Suppressor macrophage (primary cell): ENCODE measurements around the gene PLCL1.

ENCODE experiments used
- DNase-seq, 4 experiments: peaks; one replicate each; pipeline ENCODE4 v3.0.0-alpha.2; 2020 to 2022

PLCL1 gene

DNA sequence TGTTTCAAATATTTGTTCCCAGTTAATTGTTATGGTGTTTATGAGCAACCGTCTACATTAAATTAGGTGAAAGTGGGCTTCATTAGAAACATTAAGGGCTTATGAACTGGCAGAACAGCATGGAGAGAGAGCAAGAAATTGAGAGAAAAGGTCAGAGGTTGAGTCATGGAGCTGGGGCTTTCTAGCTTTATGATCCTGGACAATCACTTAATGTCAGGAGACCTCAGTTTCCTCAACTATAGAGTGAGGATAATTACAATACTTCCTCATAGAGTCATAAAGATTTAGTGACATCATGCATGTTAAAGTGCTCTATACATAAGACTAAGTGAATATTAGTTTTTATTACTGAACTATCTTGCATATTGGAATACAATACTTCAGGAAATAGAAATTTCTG lies 83.9 kb downstream of the PLCL1 start:
- peak; percentile 38 to 79 (median 60) for DNase-seq

DNA sequence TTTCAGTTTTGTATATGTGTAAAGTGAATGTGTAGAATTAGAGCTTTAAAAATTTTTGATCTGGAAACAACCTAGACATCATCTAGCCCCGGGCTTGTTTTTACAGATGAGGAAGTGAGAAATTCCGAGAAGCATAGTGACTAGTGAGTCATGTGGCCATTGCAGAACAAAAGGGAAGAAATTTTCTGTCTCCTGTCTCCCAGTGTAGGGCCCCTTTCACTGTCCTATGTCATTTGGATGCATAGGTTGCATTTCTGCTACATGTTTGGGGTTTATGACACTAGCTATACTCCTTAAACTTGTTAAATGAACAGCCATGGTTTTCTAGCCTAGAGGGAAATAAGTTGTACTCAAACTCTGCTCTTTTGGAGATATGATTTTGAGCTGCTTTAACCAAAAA lies 84.6 kb downstream of the PLCL1 start:
- peak; percentile 83 to 96 (median 90) for DNase-seq

DNA sequence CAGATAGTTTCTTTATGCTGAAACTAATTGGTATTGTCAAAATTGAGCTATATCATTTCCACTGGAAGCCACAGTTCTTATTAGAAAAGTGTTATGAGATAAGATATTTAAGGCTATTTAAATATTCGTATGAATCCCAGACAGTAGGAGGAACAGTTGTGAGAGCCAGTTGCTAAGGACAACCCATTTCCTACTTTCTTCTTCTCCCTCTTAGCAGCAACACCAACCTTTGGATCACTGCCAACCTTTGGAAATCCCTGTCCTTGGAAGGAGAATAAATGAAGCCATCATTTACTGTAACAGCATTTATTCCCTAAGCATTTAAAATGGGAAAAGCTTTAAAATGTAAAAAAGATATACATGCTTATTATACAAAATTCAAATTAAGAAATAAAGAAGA lies 85.8 kb downstream of the PLCL1 start:
- peak; percentile 41 to 61 (median 48) for DNase-seq

DNA sequence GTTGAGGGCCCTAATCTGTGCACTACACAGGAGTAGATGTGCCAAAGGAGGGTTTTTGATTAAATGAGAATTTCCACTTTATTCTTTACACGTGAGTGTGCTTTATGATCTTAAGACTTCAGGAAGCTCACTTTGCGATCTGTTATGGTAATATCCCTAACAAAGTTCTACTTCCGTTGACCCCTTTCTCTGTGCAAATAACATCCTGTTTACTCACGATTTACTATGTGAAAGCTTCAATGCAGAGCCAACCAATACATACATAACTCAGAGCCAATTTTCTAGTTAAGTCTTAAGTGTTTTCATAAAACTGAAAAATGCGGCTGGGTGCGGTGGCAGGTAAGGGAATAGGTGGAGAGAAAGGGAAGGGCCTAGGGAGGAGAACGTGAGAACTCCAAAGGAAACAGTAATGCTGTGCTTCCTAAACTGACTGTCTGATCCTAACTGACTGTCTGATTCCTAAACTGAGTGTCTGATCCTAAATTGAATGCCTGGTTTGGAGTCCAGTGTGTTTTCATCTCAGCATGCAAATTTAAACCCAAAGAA lies 87.6 kb downstream of the PLCL1 start:
- no peak for DNase-seq

DNA sequence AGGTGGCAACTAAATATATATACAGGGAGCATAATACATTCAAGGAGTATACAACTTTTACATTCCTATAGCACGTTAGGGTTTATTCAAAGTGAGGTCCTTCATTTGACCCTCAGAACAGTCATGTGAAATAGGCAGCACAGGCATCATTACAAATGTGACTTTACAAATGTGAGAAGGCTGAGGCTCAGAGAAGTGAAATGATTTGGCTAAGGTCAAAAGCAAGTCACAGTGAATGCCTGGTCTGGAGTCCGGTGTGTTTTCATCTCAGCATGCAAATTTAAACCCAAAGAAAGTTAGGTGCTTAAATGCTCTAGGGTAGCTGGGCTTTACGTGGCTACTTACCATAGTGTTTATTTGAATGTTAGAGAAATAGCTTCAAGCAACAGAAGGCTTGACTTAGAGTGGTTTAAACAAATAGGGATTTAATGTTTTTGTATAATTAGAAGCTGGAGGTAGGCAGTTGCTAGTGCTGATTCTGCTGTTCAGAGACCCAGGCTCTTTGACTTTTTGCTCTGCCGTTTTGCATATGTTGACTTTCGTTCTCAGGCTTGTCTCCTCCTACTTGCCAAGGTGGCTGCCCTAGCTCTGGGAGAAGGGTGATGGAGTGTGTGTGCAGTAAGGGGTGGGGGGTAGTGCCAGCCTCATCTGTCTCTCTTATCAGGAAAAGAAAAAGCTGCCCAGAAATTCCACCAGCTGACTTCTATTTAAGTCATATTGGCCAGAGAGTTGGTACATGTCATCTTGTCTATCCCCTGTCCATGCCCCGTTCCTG lies 89.2 kb downstream of the PLCL1 start:
- DNase-seq, result no peak

DNA sequence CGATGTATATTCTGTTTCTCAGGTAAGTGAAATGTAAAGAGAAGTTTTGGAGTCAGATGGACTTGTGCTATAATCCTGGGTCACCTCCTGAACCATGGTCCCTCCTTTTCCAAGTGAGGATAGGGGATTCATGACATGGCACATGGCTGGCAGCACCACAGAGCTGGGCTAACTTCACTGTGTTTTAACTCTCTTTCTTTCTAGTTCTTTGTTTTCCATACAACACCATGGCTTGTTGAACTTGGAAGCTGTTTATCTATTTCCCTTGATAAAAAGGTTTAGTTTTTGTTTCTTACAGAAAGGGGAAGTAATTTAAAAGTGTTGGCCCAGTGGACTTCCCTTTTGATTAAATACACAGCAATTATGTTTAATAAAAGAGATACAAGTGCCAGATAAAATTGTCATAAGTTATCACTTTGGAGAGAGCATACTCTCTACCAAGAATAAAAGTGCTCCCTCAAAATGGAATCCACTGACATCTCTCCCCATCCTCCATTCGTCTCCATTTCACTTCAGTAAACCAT lies 90.4 kb downstream of the PLCL1 start:
- peak in 2 of 4 experiments; percentile 48 to 52 for DNase-seq

DNA sequence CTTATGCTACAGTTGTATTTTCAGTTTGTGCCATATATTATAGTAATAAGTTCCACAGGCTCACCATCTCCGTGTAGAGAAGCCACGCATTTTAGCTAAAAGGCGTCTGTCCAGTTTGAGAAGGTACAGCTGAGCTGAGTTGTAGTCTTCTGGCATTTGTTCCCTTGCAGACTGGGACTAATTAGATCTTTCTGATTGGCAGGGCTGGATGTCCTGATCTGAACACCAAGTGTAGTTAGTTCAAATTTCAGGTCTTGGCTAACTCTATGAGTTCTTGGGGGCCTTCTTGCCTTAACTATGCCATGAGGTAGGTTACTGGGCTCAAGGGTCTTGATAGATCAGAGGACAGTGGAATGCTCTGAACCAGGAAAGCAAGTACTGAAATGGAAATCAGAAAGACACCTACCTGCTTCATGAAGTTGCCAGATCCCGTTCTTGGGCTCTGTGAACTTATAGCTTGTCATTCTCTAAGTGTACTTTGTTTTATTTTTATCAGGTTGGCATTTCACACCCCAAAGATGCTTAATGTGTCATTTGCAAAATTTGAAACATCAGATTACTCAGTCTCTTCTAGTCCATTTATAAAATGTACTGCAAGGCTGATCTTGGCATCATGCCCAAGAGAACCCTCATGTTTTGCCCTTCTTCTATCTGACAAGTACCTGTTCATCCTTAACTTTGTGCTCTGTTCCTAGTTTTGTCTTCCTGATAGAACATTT lies 93.7 kb downstream of the PLCL1 start:
- DNase-seq, result no peak

DNA sequence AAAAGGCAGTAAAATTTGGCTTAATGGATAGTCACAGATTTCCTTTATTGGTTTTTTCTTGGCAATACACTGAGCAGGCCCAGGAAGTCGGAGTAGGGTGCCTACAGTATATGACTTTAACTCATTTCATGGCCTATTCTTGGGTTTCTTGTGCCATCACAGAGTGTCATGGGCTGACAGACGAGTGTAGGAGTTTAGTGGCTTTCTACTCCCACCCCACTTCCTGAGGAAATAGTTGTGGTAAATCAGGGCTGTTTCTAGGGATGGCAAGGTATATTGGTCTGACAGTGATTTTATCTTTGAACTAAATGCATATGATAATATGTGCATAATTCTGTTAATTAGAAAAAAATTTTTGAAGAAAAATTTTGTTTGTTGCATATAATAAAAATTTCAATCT lies 100.1 kb downstream of the PLCL1 start:
- peak; percentile 51 to 84 (median 76) for DNase-seq

DNA sequence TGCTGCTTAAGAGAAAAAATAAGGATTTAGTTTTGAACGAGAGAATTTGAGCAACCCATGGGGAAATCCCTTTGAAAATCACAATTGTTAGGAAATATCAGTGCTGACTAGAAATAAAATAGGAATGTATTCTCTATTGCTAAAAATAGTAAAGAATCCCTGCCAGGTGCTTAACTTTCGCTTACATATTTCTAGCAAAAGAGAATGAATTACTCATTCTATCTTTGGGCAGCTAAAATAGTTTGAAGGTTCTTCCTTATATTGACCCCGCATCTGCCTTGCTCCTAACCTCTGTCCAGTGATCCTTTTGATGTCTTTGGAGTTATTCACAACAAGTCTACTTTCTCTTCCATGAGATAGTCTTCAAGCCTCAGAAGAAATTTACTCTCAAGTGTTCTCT lies 103.8 kb downstream of the PLCL1 start:
- DNase-seq, result peak in 1 of 4 experiments; percentile 17

DNA sequence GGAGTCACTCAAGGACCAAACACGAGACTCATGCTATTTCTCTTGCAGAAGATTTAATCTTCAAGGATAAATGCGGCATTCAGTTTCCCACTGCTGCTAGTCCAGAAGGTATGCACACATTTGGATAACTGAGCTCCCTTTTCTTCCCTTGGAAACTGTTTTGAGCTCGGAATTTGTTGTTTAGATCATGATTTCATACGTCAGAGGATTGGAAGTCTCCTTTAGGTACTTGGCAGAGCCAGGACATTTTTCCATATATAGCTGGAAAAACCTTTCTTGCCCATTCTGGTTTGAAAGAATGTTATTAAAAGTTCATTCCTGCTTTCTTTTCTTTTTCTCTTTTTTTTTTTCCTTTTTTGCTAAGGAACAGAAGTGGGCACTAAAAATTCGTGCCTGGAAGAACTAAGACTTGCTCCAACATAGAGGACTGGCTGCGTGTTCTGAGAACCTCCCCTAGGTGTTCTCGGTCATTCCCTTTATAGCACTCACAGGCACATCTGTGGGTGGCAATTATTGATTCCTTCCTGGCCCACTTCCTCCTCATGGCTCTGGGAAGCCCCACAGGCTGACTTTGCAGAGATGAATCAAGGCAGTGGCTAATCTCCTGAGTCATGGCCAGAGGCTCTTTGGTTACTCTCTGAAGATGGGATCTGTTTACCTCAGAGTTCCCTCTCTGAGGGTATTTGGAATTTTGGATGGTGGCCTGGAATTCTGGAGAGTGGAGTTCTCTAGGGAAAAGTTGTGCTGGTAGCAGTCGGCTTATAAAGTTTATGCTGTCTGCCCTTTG lies 104.8 kb downstream of the PLCL1 start:
- DNase-seq, result peak; percentile 19 to 54 (median 48)

DNA sequence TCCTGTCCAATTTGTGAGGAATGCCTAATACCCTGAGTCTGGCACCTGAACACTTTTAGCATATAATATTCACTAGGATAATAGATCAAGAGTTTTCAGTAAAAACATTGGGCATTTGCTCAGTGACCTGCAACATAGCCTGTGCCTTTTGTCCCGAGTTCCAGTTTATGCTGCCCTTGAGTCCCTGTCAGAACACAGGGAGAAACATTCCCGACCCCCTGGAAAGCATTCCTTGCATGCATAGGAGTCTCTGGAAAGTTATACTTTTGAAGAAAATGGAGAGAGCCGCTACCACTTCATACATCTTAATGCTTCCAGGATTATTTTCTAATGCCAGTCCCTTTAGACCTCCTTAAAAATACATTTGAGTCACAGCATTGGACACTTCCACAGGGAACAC lies 107.3 kb downstream of the PLCL1 start:
- no peak for DNase-seq

DNA sequence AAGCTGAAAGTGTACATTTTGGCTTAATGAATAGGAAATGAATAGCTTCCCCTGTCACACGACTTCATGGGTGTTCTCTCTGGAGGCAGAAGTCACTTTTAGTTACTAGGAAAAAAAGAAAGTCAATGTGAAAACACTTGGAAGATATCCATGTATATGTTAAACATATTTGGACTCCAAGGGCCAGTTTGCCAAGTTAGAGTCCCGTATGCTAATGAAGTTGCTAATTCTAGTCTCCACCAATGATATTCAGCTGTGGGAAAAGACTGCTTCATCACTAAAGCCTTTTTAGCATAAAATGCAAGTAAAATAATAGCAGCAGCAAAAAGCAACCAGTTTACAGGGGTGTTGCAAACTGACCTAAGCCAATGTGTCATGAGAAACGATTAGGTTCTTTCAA lies 108.7 kb downstream of the PLCL1 start:
- no peak for DNase-seq

DNA sequence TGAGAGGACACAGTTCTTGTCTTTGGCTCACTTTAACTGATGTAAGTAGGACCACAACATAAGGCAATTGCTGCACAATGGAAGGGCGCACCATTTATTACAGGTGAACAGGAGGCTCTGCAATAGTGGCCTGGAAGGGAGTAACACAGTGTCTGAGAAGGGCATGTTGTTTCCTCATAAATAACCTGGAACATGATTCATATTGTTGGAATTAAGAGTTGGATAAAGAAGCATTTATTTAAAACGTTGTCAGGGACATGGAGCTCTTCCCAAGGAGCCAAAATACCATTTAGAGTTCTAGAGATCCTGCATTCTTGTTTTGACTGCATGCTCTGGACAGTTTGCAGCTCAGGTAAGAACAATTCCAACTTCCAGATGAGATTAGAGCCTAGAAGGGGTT lies 110.4 kb downstream of the PLCL1 start:
- DNase-seq, result no peak

DNA sequence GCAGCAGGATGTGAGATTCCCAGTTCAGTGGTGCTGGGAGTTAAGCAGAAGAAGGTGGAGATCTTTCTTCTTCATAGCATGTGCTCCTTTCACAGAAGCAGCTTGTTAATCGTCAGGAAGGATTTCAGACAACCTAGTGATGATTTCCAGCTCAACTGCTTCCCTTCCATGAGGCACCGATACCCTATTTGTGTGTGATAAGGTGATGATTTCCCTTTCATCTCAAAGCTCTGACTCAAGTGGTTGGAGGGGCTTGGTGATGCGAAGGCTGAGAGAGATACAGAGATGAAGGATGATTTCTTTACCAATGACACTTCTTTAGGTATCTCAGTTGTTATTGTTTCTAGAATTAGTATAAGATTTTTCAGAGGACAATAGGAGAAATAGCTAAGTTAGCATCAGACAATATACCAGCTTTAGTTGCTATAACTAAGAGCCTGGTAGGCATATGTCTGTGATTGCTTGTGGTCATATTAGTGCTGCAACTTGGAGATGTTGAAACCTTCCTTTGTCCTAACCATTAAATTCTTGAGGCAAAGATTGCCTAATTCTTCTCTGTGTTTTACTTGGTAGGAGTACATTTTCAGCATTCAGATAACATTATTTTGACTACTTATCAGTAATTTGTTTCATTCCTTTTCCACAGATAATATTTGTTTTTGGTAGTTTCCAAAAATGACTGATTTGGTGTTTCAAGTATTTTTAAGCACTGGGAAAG lies 111.3 kb downstream of the PLCL1 start:
- peak in 3 of 4 experiments; percentile 20 to 69 (median 68) for DNase-seq

DNA sequence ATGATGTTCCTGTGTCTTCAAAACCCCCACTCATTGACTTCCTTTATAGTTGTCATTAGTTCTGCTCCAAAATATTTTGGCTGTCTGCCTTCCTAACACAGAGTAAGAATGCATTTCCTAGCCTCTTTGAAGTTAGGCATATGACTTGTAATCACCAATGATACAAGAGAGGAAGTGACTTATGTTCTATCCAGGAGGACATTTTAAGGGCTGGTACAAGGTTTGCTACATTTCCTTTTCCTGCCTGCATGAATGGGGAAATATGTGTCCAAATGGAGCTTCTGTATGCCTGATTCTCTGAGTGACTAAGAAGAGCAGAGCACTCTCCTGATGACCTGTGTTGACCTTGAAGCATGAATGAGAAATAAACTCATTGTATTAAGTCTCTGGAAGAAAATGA lies 115.1 kb downstream of the PLCL1 start:
- peak; percentile 9 to 65 (median 37) for DNase-seq

DNA sequence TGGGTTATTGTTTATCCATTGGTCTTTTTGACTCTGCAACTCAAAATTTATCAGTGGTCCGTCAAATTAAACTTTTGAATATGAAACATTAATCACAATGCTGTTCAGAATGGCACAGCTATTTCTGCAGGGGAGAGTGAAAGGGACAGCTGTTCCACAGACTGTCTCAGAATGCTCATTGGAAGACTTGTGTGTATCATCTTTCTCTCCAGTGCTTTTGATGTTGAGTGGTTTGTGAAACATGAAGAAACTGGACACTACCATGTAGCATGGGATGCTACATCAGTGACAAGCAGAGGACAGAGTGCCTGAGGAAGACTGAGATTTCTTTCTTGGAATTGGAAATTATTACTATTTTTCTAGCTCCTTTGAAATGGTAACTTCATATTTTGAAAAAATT lies 115.7 kb downstream of the PLCL1 start:
- no peak for DNase-seq

DNA sequence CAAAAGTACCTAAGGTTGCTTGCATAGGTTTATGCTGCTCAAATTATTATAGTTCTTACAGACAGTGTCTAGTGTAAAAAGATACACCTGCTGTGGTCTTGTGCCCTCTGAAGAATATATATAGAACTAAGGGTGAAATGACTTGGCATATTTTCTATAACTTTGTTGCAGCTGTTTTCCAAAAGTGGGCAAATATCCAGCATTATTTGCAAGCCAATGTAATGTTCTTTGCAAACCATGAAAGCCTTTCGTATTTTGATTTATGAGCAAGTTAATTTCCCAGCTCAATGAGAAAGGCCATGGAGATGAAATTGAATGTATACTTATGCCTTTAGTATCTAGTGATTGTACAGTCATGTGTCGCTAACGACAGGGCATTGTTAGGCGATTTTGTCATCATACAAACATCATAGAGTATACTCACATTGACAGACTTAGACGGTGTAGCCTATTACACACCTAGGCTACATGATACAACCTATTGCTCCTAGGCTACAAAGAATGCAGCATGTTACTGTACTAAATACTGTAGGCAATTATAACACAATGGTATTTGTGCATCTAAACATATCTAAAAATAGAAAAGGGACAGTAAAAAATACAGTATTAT lies 116.3 kb downstream of the PLCL1 start:
- DNase-seq, result no peak

DNA sequence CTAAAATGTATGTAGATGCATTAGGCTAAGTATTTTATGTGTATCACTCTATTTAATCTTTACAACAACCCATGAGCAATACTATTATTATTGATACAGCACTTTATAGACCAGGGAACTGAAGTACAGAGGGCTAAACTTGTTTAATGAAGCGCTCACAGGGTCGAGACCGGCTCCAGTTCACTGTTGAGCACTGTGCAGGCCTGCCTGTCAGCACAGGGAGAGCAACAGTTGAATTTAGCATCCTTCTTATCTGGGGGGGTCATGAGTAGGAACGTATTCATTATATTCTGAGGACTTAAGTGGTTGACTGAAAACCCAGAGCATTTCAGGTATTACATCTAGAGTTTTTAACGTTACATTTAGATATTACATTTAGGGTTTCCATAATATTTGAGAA lies 120.1 kb downstream of the PLCL1 start:
- DNase-seq, result no peak

DNA sequence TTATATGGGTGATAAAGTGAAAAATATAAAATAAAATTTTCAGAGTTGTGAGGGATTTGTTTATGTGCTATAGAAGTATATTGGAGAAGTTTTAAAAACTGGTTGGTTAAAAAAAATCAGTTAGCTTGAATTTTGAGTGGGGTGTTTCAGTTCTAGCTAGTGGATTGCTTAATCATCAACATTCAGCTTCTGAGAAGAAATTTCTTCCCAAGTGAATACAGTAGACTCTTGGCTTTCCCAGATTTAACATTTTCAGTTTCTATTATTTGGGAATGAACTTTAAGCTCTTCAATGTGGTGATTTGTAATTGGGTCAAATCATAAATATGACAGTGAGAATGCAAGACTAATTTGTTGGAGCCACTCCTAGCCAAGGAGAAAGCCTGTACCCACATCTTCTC lies 120.8 kb downstream of the PLCL1 start:
- no peak for DNase-seq

DNA sequence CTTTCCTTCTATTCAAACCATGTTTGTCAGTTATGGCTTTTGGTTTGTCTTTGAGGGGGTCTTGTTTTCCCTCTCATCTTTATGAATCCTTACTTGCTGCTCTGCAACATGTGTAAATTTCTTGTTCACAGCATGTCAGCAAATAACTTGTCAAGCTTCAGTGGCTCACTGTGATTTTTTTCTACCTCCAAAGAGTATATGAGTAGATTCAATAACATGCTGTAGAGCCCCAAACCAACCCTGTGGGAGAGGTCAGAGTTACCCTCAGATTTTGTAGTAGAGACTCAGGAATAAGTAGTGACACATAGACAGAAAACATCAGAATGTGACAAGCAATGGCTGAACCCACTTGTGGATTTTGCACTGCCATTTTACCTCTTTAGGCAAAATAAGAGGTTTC lies 121.6 kb downstream of the PLCL1 start:
- no peak for DNase-seq

DNA sequence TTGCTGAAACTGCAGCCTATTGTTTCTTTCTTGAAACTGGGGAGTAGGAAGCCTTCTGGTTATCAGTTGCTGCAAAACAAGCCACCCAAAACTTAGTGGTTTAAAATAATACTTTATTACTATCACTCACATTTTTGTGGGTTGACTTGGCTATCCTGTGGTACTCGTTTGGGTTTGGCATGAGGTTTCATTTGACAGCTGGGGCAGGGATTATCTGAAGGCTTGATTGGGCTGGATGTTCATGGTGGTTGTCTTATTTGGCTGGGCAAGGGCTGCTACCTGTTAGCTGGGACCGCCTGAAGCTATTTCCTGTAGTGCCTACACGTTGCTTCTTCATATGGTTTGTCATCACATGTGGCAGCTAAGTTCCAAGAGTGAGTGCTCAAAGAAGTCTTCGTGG lies 122.3 kb downstream of the PLCL1 start:
- DNase-seq, result no peak

DNA sequence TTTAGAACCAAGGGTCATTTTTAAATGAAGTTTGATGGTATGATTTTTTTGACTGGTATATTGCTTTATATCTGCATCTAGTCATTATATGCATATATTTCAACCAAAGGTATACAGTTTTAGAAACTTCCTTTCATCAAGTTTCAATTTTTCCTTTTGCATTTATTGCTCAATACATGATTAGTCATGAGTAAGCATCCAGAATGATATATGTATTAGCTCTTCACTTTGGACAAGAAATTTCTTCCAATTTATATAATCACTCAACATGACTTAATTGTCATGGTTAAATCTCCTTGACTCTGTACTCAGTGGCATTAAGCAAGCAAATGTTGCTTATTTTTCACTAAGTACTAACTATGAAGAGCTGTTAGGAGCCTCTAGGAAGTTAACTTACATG lies 123.6 kb downstream of the PLCL1 start:
- peak in 1 of 4 experiments; percentile 17 for DNase-seq
